ENCODE results near the gene LRRC1.

GRCh38 chr6:53773044-53773696 lies 21.6 kb upstream of the LRRC1 start:
- TF ChIP-seq POLR2A (IDR thresholded peaks at IDR 0.05; ENCODE audit: control extremely low read depth in 1 of 2, low read depth in 2 of 2, low read length in 2 of 2) (no peak), EZH2 (IDR thresholded peaks at IDR 0.05; ENCODE audit: low read depth, low read length, severe bottlenecking) (no peak), TEAD4 (IDR thresholded peaks at IDR 0.05; ENCODE audit: low read depth, low read length) (no peak), RAD21 (IDR thresholded peaks at IDR 0.05 in 1 of 2, conservative IDR thresholded peaks at IDR 0.05 in 1 of 2; ENCODE audit: low read depth in 2 of 2, low read length in 2 of 2) (no peak), CHD2 (IDR thresholded peaks at IDR 0.05; ENCODE audit: low read length) (no peak), CEBPB (IDR thresholded peaks at IDR 0.05; ENCODE audit: low read depth, low read length) (no peak), CTCF (IDR thresholded peaks at IDR 0.05; ENCODE audit: control extremely low read depth in 1 of 3, insufficient read depth in 1 of 3, low read depth in 1 of 3, low read length in 3 of 3) (no peak), RXRA (IDR thresholded peaks at IDR 0.05; ENCODE audit: insufficient read depth, low read depth, low read length) (no peak), BRCA1 (IDR thresholded peaks at IDR 0.05; ENCODE audit: low read depth, low read length) (no peak)
